Stimulated activated CD4-positive, alpha-beta T cell treated with anti-CD3 and anti-CD28 coated beads, TNF-alpha, amount 100 ng/mL, for 24 hours (primary cell): ENCODE measurements around the gene APBA1.

ENCODE experiments used
- DNase-seq, 3 experiments: peaks; one replicate each; pipeline ENCODE4 v3.0.0-alpha.2; 2020; ENCODE audit warnings: low read depth in 3 of 3

The APBA1 gene

DNA sequence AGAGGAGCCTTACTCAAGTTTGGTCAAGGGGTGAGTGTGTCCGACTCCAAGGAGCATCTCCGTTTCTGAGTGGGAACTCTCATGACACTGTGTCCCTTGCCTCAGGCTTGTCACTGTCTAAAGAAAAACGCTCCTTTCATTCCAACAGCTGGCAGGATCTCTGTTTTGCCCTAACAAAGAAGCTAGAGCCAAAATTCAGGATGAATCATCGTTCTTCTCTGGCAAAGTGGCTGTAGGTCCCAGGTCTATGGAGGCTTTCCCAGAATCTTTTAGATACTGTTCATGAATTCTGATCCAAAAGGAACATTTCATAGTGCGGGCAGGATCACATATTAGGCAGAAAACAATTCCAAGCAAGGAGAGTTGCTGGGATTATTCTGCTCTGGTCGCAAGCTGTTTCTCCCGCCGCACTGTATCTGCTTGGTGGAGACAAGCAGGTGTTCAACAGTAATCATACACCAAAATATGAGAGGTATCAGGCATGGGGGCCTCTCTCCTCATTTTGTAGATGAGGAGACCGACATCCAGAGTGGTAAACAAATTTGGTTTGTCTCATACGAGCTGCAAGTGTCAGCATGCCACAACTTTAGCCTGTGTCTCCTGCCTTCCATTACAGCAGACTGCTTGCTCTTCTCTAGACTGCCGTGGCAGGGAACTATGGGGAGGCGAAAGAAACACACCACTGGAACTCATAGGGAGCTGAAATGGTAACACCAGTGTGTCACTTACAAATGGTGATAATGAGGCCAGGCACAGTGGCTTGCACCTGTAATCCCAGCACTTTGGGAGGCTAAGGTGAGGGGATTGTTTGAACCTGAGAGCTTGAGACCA lies 274.6 kb downstream of the APBA1 start:
- DNase-seq = no peak

- no peak for DNase-seq
Observed at GRCh38 chr9:69396759-69397158, 275.4 kb downstream of the APBA1 start.

- DNase-seq = no peak
Observed at GRCh38 chr9:69395718-69396117, 276.5 kb downstream of the APBA1 start.

GRCh38 chr9:69393425-69393824 lies 278.7 kb downstream of the APBA1 start:
- DNase-seq = no peak

- DNase-seq = no peak
Observed at GRCh38 chr9:69392826-69393225, 279.3 kb downstream of the APBA1 start.

DNA sequence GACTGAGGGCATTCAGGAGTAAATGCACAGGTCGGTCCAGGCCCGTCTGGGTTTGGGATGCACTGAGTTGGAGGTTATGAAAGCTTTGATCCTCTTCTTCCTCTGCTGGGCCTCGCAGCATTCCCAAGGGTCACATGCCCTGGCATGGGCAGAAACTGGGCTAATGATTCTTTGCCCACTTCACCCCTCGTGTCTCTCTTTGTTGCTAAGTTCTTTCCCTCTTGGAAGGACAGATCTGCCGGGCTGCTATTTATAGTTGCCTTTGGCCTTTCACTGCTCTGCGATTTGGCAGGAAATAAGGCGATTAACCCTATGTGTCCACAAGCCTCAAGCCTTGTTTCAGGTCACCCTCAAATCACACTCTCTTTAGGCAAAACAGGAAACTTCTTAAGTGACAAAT lies 280.2 kb downstream of the APBA1 start:
- DNase-seq = no peak

DNA sequence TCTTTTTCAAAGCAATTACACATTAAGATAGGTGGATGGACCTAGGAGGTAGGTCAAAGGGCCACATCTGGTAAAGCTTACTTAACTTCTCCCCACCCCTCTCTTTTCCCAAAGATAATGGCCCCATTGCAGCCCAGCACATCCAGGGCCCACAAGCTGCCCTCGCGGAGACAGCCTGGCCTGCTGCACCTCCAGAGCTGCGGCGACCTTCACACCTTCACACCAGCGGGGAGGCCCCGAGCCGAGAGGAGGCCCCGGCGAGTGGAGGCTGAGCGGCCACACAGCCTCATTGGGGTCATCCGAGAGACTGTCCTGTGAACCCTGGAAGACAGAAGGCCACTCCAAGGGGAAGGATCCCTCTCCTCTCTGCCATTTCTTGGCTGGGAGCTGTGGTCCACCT lies 280.7 kb downstream of the APBA1 start:
- no peak for DNase-seq

- no peak for DNase-seq
Observed at GRCh38 chr9:69389437-69389995, 282.7 kb downstream of the APBA1 start.

- no peak for DNase-seq
Observed at GRCh38 chr9:69388596-69388995, 283.6 kb downstream of the APBA1 start.

DNA sequence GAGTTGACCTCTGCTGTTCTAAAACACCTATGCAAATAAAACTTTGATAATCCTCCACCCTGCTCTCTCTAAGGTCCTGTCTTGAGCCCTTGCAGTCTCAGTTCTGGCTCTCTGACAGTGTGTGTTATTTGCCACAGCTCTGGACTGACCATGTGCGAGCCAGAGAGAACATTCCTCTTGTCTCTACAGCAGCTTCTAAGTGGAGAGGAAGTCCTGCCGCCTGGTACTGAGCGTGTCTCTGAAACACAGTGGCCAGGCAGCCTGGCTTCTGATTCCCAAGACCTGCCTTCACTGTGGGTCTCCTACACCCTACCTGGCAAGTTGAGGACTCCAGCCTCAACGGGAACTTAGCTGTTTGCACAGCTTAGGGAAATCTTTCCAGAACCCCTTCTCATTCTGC lies 285.5 kb downstream of the APBA1 start:
- DNase-seq = no peak

DNA sequence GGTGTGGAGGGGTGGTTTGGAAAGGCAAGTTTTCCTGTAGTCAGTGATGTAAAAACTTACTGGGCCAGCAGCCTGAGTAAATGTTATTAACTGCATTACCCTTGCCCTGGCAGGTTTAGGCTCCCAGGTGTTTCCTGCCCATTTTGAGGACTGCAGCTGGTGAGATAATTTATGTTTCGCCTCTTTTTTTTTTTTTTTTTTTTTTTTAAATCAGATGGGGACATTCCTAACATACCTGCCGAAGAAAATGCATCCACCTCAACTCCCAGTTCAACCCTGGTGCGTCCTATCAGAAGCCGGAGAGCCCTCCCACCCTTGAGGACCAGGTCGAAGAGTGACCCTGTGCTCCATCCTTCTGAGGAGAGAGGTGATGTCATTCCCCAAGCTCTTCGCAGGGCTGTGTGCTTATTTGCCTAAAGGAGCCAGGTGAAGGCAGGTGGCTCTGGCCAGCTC lies 286.6 kb downstream of the APBA1 start:
- no peak for DNase-seq

DNA sequence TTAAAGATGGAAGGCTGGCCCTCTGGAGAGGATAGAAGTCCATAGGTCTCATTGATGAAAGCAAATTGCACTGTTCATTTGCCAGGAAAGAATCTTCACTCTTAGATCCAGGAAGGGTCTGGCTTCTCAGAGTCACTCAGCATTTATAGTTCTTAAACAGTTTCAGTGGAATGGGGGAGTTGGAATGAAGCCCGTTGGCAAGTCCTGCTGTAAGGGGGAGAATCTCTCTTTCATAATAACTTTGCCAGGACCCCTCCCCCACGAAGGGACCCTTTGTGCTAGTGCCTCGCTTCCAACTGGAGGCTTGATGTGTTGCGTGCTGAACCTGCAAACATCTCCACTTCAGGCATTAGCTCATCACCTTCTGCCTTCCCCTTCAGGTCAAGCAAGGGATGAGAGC lies 290.0 kb downstream of the APBA1 start:
- DNase-seq = no peak

DNA sequence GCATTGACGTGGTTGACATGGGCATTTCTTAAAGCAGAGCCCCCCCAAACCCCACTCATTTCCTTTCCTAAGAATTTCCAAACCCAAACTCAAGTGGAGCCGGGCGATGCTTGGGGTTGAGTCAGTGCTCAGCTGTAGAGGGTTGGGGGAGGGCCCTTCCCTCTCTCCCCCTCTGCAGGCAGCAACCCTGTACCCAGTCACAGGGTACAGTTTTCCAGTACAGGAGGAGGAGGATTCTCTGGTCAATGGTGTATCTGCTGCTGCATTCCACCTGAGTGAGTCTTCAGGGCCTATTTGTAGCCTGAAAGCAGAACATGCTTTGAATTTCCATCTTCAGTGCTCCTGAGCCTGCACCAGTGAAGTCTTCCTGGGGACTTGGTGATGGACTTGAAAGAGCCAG lies 291.4 kb downstream of the APBA1 start:
- no peak for DNase-seq

- no peak for DNase-seq
Observed at GRCh38 chr9:69380301-69380700, 291.9 kb downstream of the APBA1 start.

DNA sequence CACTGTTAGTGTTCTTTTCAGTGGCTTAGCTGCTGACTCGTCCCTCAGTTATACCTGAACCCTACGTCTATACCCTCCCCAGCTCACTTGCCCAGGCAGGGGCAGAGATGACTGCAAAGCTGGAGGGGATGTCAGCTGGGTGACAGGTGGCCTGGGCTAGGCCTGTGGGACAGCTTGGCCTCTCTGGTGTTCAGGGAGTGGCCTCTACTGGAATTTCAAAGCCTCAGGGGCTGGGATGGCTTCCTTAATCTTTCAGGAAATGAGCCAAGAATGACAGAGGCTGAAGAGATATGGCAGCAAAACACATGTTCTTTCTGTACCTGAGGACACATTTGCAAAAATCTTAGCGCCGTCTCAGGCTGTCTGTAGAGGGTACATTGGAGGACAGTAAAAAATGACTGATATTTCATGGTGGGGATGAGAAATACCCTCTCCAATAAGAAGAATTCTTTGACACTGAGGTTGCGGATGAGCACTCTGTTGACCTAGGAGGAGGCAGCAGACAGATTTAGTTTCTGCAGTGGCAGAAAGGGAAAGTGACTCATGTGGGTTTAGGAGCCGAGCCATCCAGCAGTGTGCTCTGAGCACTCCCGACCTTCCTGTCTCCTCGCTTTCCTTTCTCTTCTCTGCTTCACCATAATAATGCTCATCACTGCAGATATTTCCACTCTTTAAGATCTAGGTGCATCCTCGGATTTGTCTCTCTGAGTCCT lies 292.7 kb downstream of the APBA1 start:
- no peak for DNase-seq

GRCh38 chr9:69377981-69378380 lies 294.2 kb downstream of the APBA1 start:
- DNase-seq = no peak
